HG02798 (cell line): ENCODE measurements around the gene SLC16A1.
A peak's percentile ranks its signal among the peaks of the same experiment; 100 is the strongest.
"Not testable (repeated sequence)": the region's sequence is repeated elsewhere in the genome, so short reads cannot be mapped to it uniquely, and the experiment has no call there.

Experiments
- ATAC-seq: cut with Tn5 transposase; IDR thresholded peaks from one replicate; pipeline ENCODE4 v1.9.1; 2021; ENCODE audit warnings: mild to moderate bottlenecking; ENCODE audit not compliant: unreplicated experiment, poor library complexity

Gene SLC16A1

DNA sequence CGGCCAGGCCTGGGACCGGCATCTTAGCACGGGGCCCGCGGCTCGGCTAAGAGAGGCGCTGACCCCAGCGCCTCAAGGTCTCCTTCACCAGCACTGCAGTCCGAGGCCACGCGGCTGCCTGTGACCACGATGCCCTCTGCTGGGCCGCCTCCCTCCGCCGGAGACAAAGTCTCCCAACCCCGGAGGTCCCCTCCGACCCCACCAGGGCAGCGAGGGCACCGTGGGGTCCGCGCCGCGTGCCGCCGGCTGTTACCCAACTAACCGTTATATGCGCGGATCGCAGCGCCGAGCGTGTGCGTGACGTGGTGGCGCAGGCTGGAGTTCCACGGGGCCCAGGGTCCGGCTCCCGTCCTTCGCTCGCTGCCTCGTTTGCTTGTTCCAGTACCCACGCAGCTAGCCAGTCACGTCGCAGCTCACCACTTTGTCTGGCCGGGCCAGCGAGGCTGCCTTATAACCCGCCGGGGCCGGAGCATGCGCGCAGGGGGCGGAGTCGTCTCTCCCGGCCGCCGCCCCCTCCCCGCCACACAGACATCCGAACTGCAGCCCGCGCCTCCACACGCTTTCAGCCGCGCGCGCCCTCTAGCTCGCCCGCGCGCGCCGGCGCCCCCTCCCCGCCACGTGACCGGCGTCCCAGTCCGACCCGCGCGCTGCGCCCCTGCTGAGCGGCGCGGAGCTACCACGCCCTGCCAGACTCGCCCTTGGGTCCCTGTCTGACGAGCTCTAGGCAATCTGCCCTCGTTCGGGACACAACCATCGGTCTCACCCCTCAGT, at the start of gene SLC16A1:
Gene SLC16A1, minus strand, starts transcription at position 424 of the 771 bp plus-strand sequence. CDS start 26,888 bp downstream, outside the sequence.
- ATAC-seq, result peak; percentile 80

GRCh38 chr1:113003751-113004690, 48.0 kb upstream of the SLC16A1 start:
- no peak for ATAC-seq

DNA sequence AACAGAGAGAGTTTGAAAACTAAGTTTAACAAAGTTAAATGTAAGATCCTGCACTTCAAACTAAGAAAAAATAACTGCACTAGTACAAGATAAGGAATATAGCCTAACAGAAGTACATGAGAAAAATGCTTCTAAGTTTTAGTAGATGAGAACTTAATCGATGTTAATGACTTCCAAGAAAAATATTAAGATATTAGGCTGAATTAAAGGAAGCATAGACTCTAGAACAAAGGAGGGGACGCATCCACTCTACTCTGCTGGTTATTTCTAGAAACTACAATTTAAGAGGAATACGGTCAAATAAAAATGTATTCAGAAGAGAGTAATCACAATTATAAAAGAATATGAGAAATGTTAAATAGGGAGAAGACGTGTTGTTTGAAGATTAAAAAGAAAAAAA, 46.3 kb upstream of the SLC16A1 start:
- ATAC-seq, result no peak

DNA sequence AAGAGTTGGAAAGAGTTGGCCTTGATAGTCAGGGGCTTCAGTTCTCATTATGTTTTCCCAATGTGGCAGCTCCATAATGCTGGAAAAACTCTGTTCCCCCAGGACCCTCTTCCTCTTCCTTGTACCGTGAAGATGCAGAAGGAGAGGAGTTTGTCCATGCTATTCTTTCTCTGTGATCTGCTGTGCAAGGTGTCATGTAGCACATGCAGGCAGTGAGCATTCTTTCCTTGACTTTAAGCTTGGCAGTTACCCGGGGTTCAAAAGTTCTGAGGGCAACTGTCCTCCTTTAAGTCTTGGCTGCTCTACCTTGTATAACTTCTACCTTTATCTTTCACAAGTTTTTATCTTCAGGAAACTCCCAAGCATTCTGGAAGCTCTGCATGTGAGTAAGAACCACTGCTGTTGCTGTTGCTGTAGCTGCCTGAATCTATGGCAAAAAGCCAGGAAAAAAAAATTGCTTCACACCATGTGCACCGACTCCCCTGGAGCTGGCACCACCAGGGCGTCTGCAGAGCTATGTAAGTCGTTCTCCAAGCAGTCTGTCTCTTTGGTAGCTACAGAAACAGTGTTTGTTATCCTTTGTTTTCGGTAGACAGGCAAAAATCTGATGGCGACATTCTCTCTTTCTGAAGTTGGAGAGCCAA, 42.7 kb upstream of the SLC16A1 start:
- no peak for ATAC-seq

- ATAC-seq, result no peak
Observed at GRCh38 chr1:112997781-112998180, 41.8 kb upstream of the SLC16A1 start.

DNA sequence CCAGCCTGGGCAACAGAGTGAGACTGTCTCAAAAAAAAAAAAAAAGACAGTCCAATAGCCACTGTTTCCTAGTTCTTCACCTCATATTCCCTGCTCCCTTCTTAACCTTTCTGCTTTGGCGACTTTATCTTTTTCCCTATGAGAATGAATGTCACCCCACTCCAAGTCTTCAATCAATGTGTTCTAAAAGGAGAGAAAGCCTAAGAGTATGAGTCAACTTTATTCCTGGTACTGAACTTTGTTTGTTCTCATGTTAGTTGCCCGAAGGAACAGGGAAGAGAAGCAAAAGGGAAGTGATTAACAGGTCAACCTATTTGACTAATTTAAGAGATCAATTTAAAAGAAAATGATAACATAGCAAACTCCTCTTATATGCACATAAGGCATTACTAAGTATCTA, 39.9 kb upstream of the SLC16A1 start:
- ATAC-seq, result no peak

DNA sequence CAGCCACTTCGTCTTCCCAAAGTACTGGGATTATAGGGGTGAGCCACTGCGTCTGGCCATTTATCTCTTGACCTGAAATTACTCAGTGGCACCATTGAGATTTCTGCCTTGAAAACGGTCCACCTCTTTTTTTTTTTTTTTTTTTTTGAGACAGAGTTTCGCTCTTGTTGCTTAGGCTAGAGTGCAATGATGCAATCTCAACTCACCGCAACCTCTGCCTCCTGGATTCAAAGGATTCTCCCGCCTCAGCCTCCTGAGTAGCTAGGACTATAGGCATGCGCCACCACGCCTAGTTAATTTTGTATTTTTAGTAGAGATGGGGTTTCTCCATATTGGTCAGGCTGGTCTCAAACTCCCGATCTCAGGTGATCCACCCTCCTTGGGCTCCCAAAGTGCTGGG, 39.0 kb upstream of the SLC16A1 start:
- ATAC-seq, result not testable (repeated sequence)

GRCh38 chr1:112992780-112993179, 36.8 kb upstream of the SLC16A1 start:
- no peak for ATAC-seq

GRCh38 chr1:112991402-112992120, 35.6 kb upstream of the SLC16A1 start:
- ATAC-seq, result no peak

GRCh38 chr1:112990271-112990670, 34.3 kb upstream of the SLC16A1 start:
- ATAC-seq, result no peak

DNA sequence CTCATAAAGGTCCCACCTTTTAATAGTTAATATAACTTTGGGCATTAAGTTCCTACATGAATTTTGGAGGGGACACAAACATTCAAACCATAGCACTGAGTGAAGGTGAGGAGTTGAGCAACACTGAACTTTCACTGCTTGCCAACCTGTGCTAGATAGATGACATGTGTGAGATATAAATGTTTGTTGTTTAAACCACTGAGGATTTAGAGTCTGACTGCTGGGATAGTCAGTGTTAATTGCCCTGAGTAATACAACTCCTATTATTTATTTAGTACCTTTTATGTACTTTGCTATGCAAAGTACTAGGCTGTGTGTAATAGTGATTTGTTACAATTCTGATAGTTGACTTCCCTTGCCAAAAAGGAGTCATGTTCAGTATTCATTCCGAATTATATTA, 32.4 kb upstream of the SLC16A1 start:
- no peak for ATAC-seq

DNA sequence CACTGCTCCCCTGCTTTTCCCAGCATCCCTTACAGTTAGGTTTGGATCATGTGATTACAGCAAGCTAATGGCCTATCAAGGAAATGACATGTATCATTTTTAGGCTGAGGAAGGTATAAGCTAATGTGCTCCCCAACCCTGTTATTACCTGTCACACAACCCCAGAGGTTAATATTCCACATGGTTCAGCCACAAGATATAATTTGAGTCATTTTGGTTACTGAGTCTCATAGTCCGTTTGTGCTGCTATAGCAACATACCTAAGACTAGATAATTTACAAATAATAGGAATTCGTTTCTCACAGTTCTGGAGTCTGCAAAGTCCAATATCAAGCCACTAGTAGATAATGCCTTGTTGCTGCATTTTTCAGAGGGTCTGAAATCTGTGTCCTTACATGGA, 29.1 kb upstream of the SLC16A1 start:
- ATAC-seq, result peak; percentile 50

GRCh38 chr1:112983537-112984131, 27.6 kb upstream of the SLC16A1 start:
- no peak for ATAC-seq

- ATAC-seq, result no peak
Observed at GRCh38 chr1:112982853-112983536, 27.0 kb upstream of the SLC16A1 start.

- no peak for ATAC-seq
Observed at GRCh38 chr1:112982328-112982727, 26.3 kb upstream of the SLC16A1 start.

- ATAC-seq, result not testable (repeated sequence)
Observed at GRCh38 chr1:112981834-112982233, 25.8 kb upstream of the SLC16A1 start.

- no peak for ATAC-seq
Observed at GRCh38 chr1:112981426-112981825, 25.4 kb upstream of the SLC16A1 start.

DNA sequence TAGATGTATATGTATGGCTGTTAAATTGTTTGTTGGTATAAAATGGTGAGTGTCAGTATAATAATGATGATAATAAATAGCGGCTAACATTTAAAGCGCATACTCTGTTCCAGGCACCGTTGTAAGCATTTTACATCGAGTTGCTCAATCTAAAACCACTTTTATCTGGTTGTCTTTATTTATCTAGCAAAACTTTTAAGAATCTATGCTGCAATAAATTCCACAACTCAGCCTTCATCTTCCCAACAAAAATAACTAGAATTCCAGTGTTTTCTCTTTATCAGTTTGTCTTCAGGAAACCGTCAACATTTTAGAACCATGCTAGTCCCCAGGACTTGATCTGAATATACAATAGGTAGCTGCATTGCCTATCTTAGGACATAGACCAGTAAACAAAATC, 19.3 kb upstream of the SLC16A1 start:
- no peak for ATAC-seq

- ATAC-seq, result no peak
Observed at GRCh38 chr1:112974646-112975045, 18.6 kb upstream of the SLC16A1 start.
